RWPE2 (cell line): ENCODE data around the gene PROC.

ENCODE experiments used
- ATAC-seq: fragments of 200-7000 bp; cut with Tn5 transposase; 3 replicates; pipeline ENCODE4 v1.9.1; 2021; ENCODE audit warnings: low read depth
- DNase-seq: peaks from one replicate; pipeline ENCODE4 v3.0.0-alpha.2; 2020; ENCODE audit warnings: low spot score
- H3K27ac ChIP-seq: fragments of 450-650 bp; 2 replicates; pipeline ENCODE4 v1.5.1; 2017; ENCODE audit warnings: mild to moderate bottlenecking; ENCODE audit not compliant: poor library complexity, severe bottlenecking
- H3K27me3 ChIP-seq: fragments of 250-450 bp; sonication (Bioruptor Pico); 2 replicates; pipeline ENCODE4 v1.5.1; 2021; ENCODE audit warnings: mild to moderate bottlenecking, moderate library complexity; ENCODE audit not compliant: insufficient read depth, poor library complexity, severe bottlenecking
- H3K36me3 ChIP-seq: fragments of 250-450 bp; sonication (Bioruptor Pico); 2 replicates; pipeline ENCODE4 v1.5.1; 2020; ENCODE audit warnings: low read depth, mild to moderate bottlenecking, moderate library complexity
- H3K4me1 ChIP-seq: fragments of 250-450 bp; sonication (Bioruptor Pico); 2 replicates; pipeline ENCODE4 v1.5.1; 2021; ENCODE audit warnings: mild to moderate bottlenecking, moderate library complexity; ENCODE audit not compliant: insufficient read depth, poor library complexity, severe bottlenecking
- H3K4me3 ChIP-seq: fragments of 250-450 bp; sonication (Bioruptor Pico); 2 replicates; pipeline ENCODE4 v1.5.1; 2021; ENCODE audit warnings: mild to moderate bottlenecking, moderate library complexity; ENCODE audit not compliant: severe bottlenecking
- H3K9me3 ChIP-seq: fragments of 250-450 bp; sonication (Bioruptor Pico); 2 replicates; pipeline ENCODE4 v1.5.1; 2021; ENCODE audit warnings: mild to moderate bottlenecking, moderate library complexity; ENCODE audit not compliant: severe bottlenecking
- CTCF ChIP-seq: fragments of 450-650 bp; IDR thresholded peaks from one replicate; pipeline ENCODE4 v1.5.1; 2017; ENCODE audit warnings: mild to moderate bottlenecking, moderate library complexity; ENCODE audit not compliant: poor library complexity, severe bottlenecking

The PROC gene

GRCh38 chr2:127421116-127421800 lies 3.0 kb downstream of the PROC start:
- Histone ChIP-seq H3K27ac (no peak overlapping the region), H3K9me3 (no peaks in the 10 kb centered on the region), H3K36me3 (no peaks in the 10 kb centered on the region), H3K4me3 (no peak overlapping the region), H3K27me3 (no peaks in the 10 kb centered on the region), H3K4me1 (peaks cover 11% of the 10 kb centered on the region)
- no peak for ATAC-seq
- TF ChIP-seq CTCF = no peak
- no peak for DNase-seq

GRCh38 chr2:127421871-127422558 lies 3.8 kb downstream of the PROC start:
- no peak overlapping the region for H3K4me3 ChIP-seq
- no peaks in the 10 kb centered on the region for H3K9me3 ChIP-seq
- DNase-seq = no peak
- H3K4me1 ChIP-seq = peaks cover 5% of the 10 kb centered on the region
- H3K36me3 ChIP-seq = no peaks in the 10 kb centered on the region
- no peaks in the 10 kb centered on the region for H3K27me3 ChIP-seq
- no peak overlapping the region for H3K27ac ChIP-seq
- no peak for TF ChIP-seq CTCF
- ATAC-seq = no peak

GRCh38 chr2:127422559-127423477 lies 4.6 kb downstream of the PROC start:
- no peak overlapping the region for H3K27ac ChIP-seq
- no peaks in the 10 kb centered on the region for H3K9me3 ChIP-seq
- no peak for TF ChIP-seq CTCF
- H3K27me3 ChIP-seq = no peaks in the 10 kb centered on the region
- peak overlapping the region; percentile 37 for H3K4me3 ChIP-seq
- ATAC-seq (peak; percentile 63), DNase-seq (no peak)
- H3K4me1 ChIP-seq = peaks cover 5% of the 10 kb centered on the region
- H3K36me3 ChIP-seq = no peaks in the 10 kb centered on the region

- no peaks in the 10 kb centered on the region for H3K27me3 ChIP-seq
Measured at GRCh38 chr2:127423478-127423843, 5.2 kb downstream of the PROC start.

More at GRCh38 chr2:127423478-127423843, 5.2 kb downstream of the PROC start:
- DNase-seq (no peak), ATAC-seq (peak; percentile 86)
- peak; percentile 13 for TF ChIP-seq CTCF
- H3K27ac ChIP-seq = no peak overlapping the region
- no peaks in the 10 kb centered on the region for H3K36me3 ChIP-seq
- H3K4me3 ChIP-seq = peak overlapping the region; percentile 37
- no peaks in the 10 kb centered on the region for H3K9me3 ChIP-seq
- H3K4me1 ChIP-seq = peaks cover 5% of the 10 kb centered on the region
